Forelimb muscle (tissue), 1 donor: ENCODE results near the gene PFKFB1. TPM values are rescaled to one million over a fixed set of nuclear protein-coding genes. Genes with fewer than 3 reads are reported as not detected.

ENCODE experiments used
- DNase-seq: peaks from one replicate; pipeline ENCODE4 v3.0.0-alpha.2; 2013; ENCODE audit warnings: low read depth
- polyA plus RNA-seq: library from polyadenylated mRNA; unstranded; fragments of 120-200 nt; gene quantifications from one replicate; pipeline ENCODE4 v1.2.1, GENCODE V29; 2013; ENCODE audit not compliant: insufficient read length

Gene PFKFB1
- polyA plus RNA-seq, 1 donor = 0.82 TPM

- DNase-seq = no peak
These were observed 70.6 kb downstream of the PFKFB1 start for GRCh38 chrX:54923376-54923775.

GRCh38 chrX:54922547-54922946 is 71.4 kb downstream of the PFKFB1 start:
- no peak for DNase-seq

- DNase-seq = peak; percentile 47
These were observed 72.5 kb downstream of the PFKFB1 start for GRCh38 chrX:54921427-54922021.

GRCh38 chrX:54920610-54921426 is 73.2 kb downstream of the PFKFB1 start, which contains the start of gene TRO:
Gene TRO, plus strand, starts transcription at chrX:54920824. Its CDS starts 1,423 bp downstream, at chrX:54922247.
- no peak for DNase-seq

GRCh38 chrX:54909941-54910340 is 84.0 kb downstream of the PFKFB1 start:
- no peak for DNase-seq

- DNase-seq = no peak
These were observed 99.8 kb downstream of the PFKFB1 start for GRCh38 chrX:54894159-54894558.

GRCh38 chrX:54891573-54891972 is 102.4 kb downstream of the PFKFB1 start:
- no peak for DNase-seq

- DNase-seq = no peak
These were observed 108.2 kb downstream of the PFKFB1 start for GRCh38 chrX:54885740-54886139.

Other genes with a start within 250 kb of the PFKFB1 start
- gene ITIH6, start 195.9 kb downstream of the PFKFB1 start, polyA plus RNA-seq = 0.77 TPM
- gene MAGED2, start 186.4 kb downstream of the PFKFB1 start, polyA plus RNA-seq = 941 TPM
- 128 TPM for gene TRO, start 73.4 kb downstream of the PFKFB1 start, polyA plus RNA-seq
- 8.5 TPM for gene APEX2, start 6.2 kb upstream of the PFKFB1 start, polyA plus RNA-seq
- gene ALAS2, start 36.8 kb upstream of the PFKFB1 start, polyA plus RNA-seq = 29.3 TPM
- 0.29 TPM for gene PAGE2B, start 80.8 kb upstream of the PFKFB1 start, polyA plus RNA-seq
- gene PAGE2, start 94.8 kb upstream of the PFKFB1 start, polyA plus RNA-seq = not detected
- gene PAGE5, start 226.2 kb upstream of the PFKFB1 start, polyA plus RNA-seq = not detected